GM18507 (cell line): ENCODE data around the gene NCAPD2.
"Not testable (repeated sequence)": the region's sequence is repeated elsewhere in the genome, so short reads cannot be mapped to it uniquely, and the experiment has no call there.

Experiments
- DNase-seq: peaks from one replicate; pipeline ENCODE4 v3.0.0; 2011; ENCODE audit warnings: low read depth; ENCODE audit not compliant: insufficient read length; ENCODE audit errors: extremely low spot score
- FAIRE-seq: peaks from 2 replicates; lab custom pipeline; 2011; peaks lifted over from hg19 to GRCh38; lab: Jason Lieb, UNC

NCAPD2 gene

DNA sequence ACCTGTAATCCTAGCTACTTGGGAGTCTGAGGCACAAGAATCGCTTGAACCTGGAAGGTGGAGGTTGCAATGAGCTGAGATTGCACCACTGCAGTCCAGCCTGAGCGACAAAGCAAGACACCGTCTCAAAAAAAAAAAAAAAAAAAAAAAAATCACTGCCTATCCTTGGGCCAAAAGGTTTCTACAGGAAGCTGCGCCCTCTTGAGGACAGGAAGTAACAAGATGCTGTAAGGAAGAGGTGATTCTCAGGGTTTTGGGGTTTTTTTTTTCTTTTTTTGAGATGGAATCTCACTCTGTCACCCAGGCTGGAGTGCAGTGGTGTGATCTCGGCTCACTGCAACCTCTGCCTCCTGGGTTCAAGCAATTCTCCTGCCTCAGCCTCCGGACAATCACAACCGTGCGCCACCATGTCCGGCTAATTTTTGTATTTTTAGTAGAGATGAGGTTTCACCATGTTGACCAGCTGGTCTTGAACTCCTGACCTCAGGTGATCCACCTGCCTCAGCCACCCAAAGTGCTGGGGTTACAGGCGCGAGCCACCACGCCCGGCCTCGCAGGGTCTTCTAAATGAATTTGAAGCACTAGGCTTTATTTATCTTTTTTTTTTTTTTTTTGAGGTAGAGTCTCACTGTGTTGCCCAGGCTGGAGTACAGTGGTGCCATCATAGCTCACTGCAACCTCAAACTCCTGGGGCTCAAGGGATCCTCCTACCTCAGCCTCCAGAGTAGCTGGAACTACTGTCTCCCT is 64.3 kb downstream of the NCAPD2 start:
- peak; percentile 74 for FAIRE-seq

DNA sequence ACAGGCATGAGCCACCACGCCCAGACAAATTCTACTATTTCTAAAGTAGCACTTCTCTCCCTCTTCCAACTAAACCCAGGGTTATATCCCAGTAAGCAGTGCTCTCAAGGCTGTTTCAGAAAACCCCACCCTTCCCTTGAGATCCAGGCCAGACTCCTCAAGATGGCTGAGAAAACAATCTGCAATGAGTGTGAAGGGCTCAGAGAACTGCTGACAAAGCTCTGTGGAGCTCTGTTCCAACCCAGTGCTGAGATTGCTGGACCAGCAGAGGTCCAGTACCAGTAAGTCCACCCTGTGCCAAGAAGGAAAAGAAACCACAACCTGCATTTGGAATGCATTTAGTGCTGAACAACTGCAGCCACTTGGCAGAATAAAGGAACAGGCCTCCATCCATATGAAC is 65.6 kb downstream of the NCAPD2 start:
- FAIRE-seq (no peak), DNase-seq (no peak)

More for the DNA sequence above, 64.3 kb downstream of the NCAPD2 start:
- not testable (repeated sequence) for DNase-seq

DNA sequence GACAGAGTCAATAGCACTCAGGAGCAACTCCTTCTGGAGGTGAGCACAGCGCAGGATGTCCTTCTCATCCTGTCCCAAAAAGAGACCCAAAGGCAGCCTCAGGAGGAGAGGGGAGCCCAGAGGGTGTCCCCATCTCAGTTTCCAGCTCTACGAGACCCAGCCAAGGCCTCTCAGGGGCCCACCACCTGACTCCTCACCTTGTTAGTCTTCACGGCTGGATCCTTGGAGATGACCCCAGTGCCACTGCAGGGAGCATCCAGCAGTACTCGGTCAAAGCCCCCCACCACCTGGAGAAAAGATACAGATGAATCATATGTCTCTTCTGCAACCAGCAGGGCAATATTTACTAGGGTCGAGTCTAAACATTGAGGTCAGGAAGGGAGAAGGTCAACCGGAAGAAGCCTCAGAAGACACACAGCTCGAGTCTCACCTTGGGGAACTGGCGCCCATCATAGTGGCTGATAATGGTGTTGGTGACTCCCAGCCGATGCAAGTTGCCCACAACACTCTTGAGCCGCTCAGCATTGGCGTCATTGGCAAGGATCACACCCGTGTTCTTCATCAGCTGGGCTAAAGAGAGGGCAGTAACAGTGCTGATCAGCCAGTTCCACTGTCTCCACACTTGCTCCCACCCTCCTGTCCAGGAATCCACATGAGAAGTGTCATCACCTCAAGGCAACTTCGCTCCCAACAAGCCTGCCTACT is 66.8 kb downstream of the NCAPD2 start:
- FAIRE-seq (no peak), DNase-seq (no peak)

- no peak for DNase-seq
- FAIRE-seq, result no peak
Measured at GRCh38 chr12:6562881-6563280, 69.0 kb downstream of the NCAPD2 start.

DNA sequence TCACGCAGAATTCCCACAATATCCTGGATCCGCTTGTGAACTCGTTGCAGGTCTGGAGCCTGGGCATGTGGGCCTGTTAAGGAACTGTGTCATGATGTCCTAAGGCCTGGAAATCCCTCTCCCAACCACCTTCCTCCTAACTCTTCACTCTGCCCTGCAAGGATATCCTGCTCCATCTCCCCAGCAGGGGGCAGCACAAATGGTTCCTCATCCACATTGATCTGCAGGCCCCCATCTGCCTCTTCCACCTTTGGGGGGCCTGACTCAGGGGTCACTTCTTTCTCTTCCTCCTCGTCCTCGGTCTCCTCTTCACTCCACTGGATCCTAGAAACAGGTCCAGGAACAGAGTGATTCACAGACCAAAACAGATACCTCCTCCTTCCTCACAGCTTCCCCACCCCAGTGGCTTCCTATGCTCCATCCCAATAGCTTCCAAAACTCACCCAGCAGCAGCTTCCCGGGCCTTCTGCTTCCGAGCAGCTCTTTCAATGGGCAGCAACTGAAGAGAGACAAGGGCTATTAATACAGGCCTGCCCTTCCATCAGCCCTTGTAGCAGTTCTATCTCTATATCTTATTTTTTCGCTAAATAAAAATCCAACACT is 69.6 kb downstream of the NCAPD2 start:
- no peak for DNase-seq
- peak; percentile 75 for FAIRE-seq

DNA sequence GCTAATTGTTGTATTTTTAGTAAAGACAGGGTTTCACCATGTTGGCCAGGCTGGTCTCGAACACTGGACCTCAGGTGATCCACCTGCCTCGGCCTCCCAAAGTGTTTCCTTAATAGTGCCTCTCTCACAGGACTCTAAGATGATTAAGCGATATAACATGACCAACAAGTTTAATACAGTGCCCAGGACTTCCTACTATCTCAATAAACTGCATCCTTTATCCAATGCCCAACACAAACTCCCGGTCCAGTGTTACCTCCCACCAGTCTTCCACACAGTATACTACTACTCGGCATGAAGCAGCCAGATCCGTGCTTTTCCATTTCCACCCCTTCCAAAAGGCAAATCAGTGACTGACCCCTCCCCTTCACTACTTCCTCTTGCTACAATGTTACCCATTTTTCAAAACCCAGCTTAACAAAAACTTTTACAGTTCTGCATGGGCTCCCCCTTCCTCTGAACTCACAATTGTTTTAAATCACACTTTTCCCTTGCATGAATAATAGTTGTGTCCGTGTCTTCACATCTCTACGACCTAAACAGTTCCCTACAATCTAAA is 73.3 kb downstream of the NCAPD2 start:
- FAIRE-seq, result no peak
- DNase-seq, result no peak

DNA sequence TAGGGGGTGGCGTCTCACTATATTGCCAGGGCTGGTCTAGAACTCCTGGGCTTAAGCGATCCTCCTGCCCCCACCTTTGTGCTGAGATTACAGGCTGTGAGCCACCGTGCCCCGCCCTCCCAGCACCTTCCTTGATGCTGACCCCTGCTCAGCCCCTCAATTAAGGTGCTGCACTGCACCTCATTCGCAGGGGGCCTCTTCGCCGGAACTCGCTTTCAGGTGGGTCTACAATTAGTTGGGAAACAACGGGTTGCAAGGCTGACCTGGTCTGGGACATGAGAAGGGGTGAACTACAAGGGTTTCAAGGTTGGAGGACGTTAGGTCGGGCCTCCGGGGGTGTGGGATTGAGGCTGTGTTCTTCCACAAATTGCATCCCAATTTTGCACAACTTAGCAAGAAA is 75.4 kb downstream of the NCAPD2 start:
- DNase-seq, result no peak
- no peak for FAIRE-seq

GRCh38 chr12:6569786-6570185 is 75.9 kb downstream of the NCAPD2 start:
- no peak for FAIRE-seq
- no peak for DNase-seq

- DNase-seq (no peak), FAIRE-seq (no peak)
Measured at GRCh38 chr12:6570264-6570887, 76.5 kb downstream of the NCAPD2 start.

- FAIRE-seq (no peak), DNase-seq (no peak)
Measured at GRCh38 chr12:6573001-6573400, 79.1 kb downstream of the NCAPD2 start.

- FAIRE-seq, result no peak
- DNase-seq, result no peak
Measured at GRCh38 chr12:6574576-6575295, 80.8 kb downstream of the NCAPD2 start.

DNA sequence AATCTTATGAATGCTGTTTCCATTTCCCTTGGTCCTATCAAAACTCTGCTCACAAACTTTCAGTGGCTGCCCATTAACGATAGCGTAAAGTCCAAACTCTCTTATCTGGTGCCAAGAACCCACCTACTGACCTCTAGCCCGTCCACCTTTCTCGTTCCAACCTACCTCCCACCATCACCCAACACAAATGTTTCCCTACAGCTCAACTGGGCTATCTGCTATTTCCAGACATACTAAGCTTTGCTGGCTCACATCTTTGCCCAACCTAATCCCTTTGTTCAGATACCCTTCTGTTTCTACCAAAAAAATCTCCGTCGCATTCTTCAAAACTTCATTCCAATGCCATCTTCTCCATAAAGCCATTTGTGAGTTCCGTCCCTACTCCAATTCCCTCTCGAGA is 81.7 kb downstream of the NCAPD2 start:
- FAIRE-seq, result no peak
- DNase-seq, result no peak
